ENCODE measurements around the gene MDC1. TPM values are rescaled to one million over a fixed set of nuclear protein-coding genes. Genes with fewer than 3 reads are reported as not detected.
A peak's percentile ranks its signal among the peaks of the same experiment; 100 is the strongest.

Gene MDC1
- total RNA-seq, 1 donor from 2014 or later: 5.2 TPM

DNA sequence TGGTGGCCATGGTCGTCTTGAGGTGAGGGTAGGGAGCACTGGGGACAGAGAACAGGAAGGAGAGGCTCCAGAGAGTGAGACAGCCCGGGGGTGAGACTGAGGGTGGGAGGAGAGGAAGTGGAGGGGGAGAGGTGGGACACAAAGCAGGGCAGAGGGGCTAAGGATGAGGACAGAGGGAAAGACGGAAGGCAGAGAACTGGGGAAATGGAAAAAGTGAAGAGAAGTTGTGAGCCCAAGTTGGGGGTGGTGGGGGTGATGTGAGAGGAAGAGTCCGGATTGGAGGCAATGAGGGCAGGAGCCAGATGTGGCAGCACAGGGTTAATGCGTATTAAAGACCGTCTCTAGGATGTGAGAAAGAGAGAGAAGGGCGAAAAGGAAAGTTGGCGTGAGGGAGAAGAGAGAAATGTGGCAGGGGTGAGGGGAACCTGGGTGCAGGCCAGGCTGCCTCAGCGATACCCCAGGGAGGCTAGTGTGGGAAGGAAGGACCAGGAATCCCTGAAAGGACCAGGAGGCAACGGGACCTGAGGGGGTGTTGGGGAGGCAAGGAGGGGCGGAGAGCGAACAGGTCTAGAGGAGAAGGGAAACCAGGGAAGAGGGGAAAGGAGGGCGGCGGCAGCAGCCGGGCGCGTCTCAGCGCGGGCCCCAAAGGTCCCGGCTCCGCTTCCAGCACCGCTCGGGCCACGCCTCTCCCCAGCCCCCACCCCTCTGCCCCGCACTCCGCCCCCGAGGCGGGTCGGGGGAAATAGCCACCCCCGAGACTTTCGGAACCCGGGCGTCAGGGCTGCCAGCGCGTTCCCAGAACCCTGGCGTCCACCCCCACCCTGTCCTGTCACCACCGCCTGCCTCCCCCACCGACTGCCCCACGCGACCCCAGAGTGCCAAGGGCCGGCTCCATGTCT lies 30.8 kb downstream of the MDC1 start, which contains the start of gene PPP1R18:
Gene PPP1R18 (minus strand): TSS at position 637 of the 899 bp plus-strand sequence. CDS start 627 bp downstream, at position 10.
- Histone ChIP-seq H3K4me3 (ENCODE audit: low read length in 3 of 3) (peak within 1 kb of the TSS; percentile 89 to 92 (median 91)), H3K36me3 (ENCODE audit: control insufficient read depth in 3 of 3, insufficient read depth in 3 of 3, low read length in 3 of 3) (peaks cover 0 to 2% (median 0%) of the 10 kb centered on the region in 3 donors), H3K4me1 (ENCODE audit: control insufficient read depth in 3 of 3, insufficient read depth in 3 of 3, low read length in 3 of 3) (peaks cover 55 to 75% (median 58%) of the 10 kb centered on the region in 3 donors), H3K27ac (ENCODE audit: low read depth, low read length) (peak within 1 kb of the TSS; percentile 99), H3K27me3 (ENCODE audit: control insufficient read depth in 3 of 3, insufficient read depth in 3 of 3, low read length in 3 of 3) (no peaks in the 10 kb centered on the region), H3K9me3 (ENCODE audit: control insufficient read depth in 3 of 3, low read length in 3 of 3) (no peaks in the 10 kb centered on the region), H3K9ac (ENCODE audit: low read depth in 1 of 3, low read length in 3 of 3) (peak within 1 kb of the TSS; percentile 92 to 94 (median 94))

DNA sequence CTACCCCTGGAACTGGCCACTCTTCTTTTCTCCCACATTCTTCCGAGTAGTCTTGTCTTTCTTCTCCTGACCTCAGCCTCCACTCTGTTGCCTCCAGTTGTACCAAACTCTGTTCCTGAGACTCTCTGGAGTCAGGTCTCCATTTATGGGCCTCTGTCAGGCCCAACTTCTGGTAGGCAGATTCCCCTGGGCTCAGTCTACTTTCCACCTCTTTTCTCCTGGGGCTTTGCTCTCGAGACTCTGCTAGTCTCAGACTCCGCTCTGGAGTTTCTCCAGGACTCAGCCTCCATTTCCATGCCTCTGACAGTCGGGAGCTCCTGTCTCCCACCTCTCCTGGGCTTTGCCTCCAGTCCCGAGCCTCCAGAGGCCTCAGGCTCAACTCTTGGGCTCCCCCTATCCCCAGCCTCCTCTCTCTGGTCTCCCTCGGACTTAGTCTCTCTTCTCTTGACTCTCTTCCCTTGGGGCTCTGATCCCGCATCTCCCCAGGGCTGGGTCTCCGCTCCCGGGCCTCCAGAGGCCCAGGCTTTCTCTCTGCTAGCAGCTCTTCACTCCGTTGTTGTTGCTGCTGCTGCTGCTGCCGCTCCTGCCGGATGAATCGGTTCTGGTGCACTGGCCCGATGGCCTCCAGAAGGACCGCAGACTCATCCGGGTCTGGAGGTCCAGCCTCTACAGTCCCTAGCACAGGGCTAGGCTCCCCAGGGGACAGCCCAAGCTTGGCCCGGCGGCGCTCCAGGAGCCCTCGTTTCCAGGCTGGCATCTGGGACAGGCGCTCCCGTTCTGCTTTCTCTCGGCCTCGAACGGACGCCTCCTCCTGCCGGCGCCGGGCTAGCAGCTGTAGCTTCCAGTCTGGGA lies 31.7 kb downstream of the MDC1 start:
- H3K4me3 ChIP-seq (ENCODE audit: low read length in 3 of 3): peak overlapping the region; percentile 89 to 92 (median 91)
- no peaks in the 10 kb centered on the region for H3K27me3 ChIP-seq (ENCODE audit: control insufficient read depth in 3 of 3, insufficient read depth in 3 of 3, low read length in 3 of 3)
- peaks cover 53 to 77% (median 54%) of the 10 kb centered on the region in 3 donors for H3K4me1 ChIP-seq (ENCODE audit: control insufficient read depth in 3 of 3, insufficient read depth in 3 of 3, low read length in 3 of 3)
- peaks cover 0 to 3% (median 0%) of the 10 kb centered on the region in 3 donors for H3K36me3 ChIP-seq (ENCODE audit: control insufficient read depth in 3 of 3, insufficient read depth in 3 of 3, low read length in 3 of 3)
- peak overlapping the region; percentile 81 to 94 (median 92) for H3K9ac ChIP-seq (ENCODE audit: low read depth in 1 of 3, low read length in 3 of 3)
- H3K9me3 ChIP-seq (ENCODE audit: control insufficient read depth in 3 of 3, low read length in 3 of 3): no peaks in the 10 kb centered on the region
- peak overlapping the region; percentile 99 for H3K27ac ChIP-seq (ENCODE audit: low read depth, low read length)

DNA sequence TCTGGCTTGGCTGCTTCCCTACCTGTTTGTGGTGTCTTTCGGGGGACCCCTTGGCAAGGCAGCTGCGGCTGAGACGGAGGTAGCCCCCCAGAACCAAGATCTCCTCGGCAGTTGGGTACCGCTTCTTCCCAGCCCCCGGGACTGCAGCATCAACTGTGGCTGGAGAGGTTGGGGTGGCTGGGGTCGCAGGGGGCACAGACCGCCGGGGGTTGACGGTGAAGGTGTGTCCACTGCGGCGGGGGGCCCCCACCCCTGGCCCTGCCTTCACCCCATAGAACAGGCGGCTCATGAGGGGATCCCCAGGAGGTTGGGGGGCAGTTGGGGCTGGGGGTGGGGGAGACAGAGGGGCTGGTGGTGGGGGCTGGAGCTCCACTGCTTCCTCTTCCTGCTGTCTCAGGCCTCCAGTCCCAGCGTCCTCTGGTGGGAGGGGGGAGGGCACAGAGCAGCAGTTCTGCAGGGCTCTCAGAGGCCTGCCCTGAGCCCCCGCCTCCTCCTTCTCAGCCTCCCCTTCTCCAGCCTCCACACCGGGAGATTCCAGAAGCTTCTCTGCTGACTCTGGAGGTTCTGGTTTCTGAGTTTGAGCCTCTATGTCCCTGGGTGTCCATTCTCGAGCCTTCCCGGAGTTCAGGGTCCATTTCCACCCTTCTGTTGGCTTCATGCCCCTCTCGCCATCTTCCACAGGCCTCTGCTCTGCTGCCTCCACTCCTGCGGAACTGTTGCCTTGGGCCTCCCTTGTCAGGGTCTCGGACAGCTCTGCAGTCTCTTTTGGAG lies 32.5 kb downstream of the MDC1 start:
- peaks cover 53 to 77% (median 53%) of the 10 kb centered on the region in 3 donors for H3K4me1 ChIP-seq (ENCODE audit: control insufficient read depth in 3 of 3, insufficient read depth in 3 of 3, low read length in 3 of 3)

DNA sequence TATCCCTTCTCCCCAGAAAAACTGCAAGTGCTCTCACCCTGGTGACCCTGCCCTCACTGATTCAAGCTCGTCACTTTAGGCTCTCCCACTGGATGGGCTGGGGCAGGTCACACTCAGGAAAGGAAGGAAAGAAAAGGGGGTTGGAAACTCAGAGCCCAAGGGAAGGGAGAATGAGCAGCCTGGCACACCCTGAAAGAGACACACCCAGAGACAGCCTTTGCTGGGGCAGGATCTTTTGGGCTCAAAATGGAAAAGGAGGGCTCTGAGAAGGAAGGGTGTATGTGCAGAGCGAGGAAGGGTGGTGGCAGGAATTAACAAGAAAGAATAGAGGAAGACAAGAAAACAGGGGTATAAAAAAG lies 33.1 kb downstream of the MDC1 start:
- H3K27ac ChIP-seq (ENCODE audit: low read depth, low read length): peak overlapping the region; percentile 99
- peak overlapping the region; percentile 62 to 79 (median 70) for H3K4me3 ChIP-seq (ENCODE audit: low read length in 3 of 3)
- H3K27me3 ChIP-seq (ENCODE audit: control insufficient read depth in 3 of 3, insufficient read depth in 3 of 3, low read length in 3 of 3): no peaks in the 10 kb centered on the region
- H3K9ac ChIP-seq (ENCODE audit: low read depth in 1 of 3, low read length in 3 of 3): peak overlapping the region; percentile 44 to 72 (median 63)
- H3K36me3 ChIP-seq (ENCODE audit: control insufficient read depth in 3 of 3, insufficient read depth in 3 of 3, low read length in 3 of 3): peaks cover 0 to 5% (median 3%) of the 10 kb centered on the region in 3 donors
- H3K4me1 ChIP-seq (ENCODE audit: control insufficient read depth in 3 of 3, insufficient read depth in 3 of 3, low read length in 3 of 3): peaks cover 50 to 75% (median 50%) of the 10 kb centered on the region in 3 donors
- no peaks in the 10 kb centered on the region for H3K9me3 ChIP-seq (ENCODE audit: control insufficient read depth in 3 of 3, low read length in 3 of 3)

More for the DNA sequence above, 32.5 kb downstream of the MDC1 start:
- H3K4me3 ChIP-seq (ENCODE audit: low read length in 3 of 3): peak overlapping the region; percentile 89 to 92 (median 91)
- no peaks in the 10 kb centered on the region for H3K9me3 ChIP-seq (ENCODE audit: control insufficient read depth in 3 of 3, low read length in 3 of 3)
- H3K27ac ChIP-seq (ENCODE audit: low read depth, low read length): peak overlapping the region; percentile 99
- peaks cover 0 to 5% (median 3%) of the 10 kb centered on the region in 3 donors for H3K36me3 ChIP-seq (ENCODE audit: control insufficient read depth in 3 of 3, insufficient read depth in 3 of 3, low read length in 3 of 3)
- peak overlapping the region; percentile 81 to 94 (median 92) for H3K9ac ChIP-seq (ENCODE audit: low read depth in 1 of 3, low read length in 3 of 3)
- no peaks in the 10 kb centered on the region for H3K27me3 ChIP-seq (ENCODE audit: control insufficient read depth in 3 of 3, insufficient read depth in 3 of 3, low read length in 3 of 3)

DNA sequence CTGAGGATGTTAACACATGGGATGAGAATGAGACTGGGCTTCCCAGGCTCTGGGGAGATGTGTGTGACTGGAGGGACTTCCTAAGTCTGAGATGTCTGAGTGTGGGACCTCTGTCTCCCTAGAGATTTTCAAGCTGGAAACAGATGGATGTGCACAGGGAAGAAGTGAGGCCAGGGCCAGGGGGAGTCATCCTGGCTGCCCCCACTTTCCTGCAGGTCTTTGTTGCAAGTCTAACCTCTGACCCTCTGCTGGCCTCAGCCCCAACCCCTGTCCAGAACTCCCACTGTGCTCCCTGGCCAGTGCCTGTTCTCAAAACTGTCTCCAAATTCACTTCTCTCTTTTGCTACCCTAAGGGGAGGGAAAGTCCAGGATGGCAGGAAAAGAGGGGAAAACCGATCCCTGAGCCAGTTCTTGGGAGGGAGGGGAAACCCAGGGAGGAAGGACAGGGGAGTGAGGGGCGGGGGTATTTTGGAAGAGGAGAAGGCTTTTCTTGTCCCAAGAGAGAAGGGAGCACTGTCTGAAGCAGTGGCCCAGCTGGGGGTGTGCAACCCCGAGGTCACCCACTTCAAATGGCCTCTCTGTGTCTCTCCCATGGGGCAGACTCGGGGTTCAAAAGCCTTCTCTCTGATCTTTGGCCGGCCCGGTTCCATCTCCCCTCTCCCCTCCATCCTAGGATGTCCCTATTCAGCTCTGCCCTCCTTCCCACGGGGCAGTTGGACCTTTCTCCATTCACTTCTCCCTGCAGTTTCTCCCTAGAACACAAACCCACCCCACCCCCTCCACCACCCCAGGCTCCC lies 33.7 kb downstream of the MDC1 start:
- no peaks in the 10 kb centered on the region for H3K9me3 ChIP-seq (ENCODE audit: control insufficient read depth in 3 of 3, low read length in 3 of 3)
- peak overlapping the region; percentile 99 for H3K27ac ChIP-seq (ENCODE audit: low read depth, low read length)
- peak overlapping the region; percentile 63 to 74 (median 69) for H3K9ac ChIP-seq (ENCODE audit: low read depth in 1 of 3, low read length in 3 of 3)
- no peaks in the 10 kb centered on the region for H3K27me3 ChIP-seq (ENCODE audit: control insufficient read depth in 3 of 3, insufficient read depth in 3 of 3, low read length in 3 of 3)
- H3K36me3 ChIP-seq (ENCODE audit: control insufficient read depth in 3 of 3, insufficient read depth in 3 of 3, low read length in 3 of 3): peaks cover 0 to 5% (median 3%) of the 10 kb centered on the region in 3 donors
- H3K4me3 ChIP-seq (ENCODE audit: low read length in 3 of 3): peak overlapping the region; percentile 62 to 79 (median 70)
- peaks cover 44 to 72% (median 44%) of the 10 kb centered on the region in 3 donors for H3K4me1 ChIP-seq (ENCODE audit: control insufficient read depth in 3 of 3, insufficient read depth in 3 of 3, low read length in 3 of 3)

DNA sequence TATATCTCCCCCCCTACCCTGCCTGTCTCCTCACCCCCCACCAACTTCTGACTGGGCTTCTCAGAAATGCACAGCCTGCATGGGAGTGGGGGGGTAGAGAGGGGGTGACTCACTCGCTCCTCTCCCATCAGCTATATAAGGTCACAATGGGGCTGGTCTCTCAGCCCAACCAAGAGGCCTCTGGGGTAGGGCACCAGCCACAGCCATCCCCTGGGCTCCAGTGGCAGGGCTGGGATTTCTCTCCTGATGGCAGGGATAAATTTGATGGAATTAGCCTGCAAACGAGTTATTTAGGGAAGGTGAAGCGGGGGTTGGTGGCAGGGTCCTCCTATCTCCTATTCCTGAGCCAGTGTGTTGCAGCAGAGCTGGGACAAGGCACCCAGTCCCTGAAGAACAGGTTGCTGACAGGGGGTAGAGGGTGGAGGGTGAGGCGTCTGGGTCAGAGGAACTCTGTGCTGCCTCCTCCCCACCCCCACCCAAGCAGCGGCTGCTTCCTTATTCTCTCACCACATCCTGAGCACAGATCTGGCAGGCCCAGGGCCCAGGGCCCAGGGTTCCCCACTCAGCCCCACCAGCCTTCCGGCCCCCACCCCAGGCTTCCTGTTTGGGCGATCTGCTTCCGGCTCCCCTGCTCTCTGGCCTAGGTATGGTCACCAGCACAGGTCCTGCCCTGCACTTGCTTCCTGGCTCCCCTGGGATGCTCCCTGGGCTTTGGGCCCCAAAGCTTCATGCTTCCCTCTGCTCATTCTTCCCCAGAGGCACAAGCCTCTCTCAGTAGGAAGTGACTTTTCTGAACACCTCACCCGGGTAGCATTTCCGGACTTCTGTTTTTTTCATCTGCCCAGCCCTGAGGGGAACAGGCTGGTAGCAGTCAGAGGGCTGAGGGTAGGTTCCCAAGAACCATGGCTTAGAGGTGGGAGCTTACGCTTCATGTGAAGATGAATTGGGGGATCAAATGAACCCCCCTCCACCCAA lies 34.7 kb downstream of the MDC1 start:
- no peaks in the 10 kb centered on the region for H3K27me3 ChIP-seq (ENCODE audit: control insufficient read depth in 3 of 3, insufficient read depth in 3 of 3, low read length in 3 of 3)
- H3K4me1 ChIP-seq (ENCODE audit: control insufficient read depth in 3 of 3, insufficient read depth in 3 of 3, low read length in 3 of 3): peaks cover 35 to 63% (median 35%) of the 10 kb centered on the region in 3 donors
- peaks cover 0 to 7% (median 5%) of the 10 kb centered on the region in 3 donors for H3K36me3 ChIP-seq (ENCODE audit: control insufficient read depth in 3 of 3, insufficient read depth in 3 of 3, low read length in 3 of 3)
- H3K9me3 ChIP-seq (ENCODE audit: control insufficient read depth in 3 of 3, low read length in 3 of 3): no peaks in the 10 kb centered on the region
- peak overlapping the region; percentile 63 to 74 (median 69) for H3K9ac ChIP-seq (ENCODE audit: low read depth in 1 of 3, low read length in 3 of 3)
- H3K4me3 ChIP-seq (ENCODE audit: low read length in 3 of 3): peak overlapping the region; percentile 62 to 79 (median 70)
- peak overlapping the region; percentile 99 for H3K27ac ChIP-seq (ENCODE audit: low read depth, low read length)

DNA sequence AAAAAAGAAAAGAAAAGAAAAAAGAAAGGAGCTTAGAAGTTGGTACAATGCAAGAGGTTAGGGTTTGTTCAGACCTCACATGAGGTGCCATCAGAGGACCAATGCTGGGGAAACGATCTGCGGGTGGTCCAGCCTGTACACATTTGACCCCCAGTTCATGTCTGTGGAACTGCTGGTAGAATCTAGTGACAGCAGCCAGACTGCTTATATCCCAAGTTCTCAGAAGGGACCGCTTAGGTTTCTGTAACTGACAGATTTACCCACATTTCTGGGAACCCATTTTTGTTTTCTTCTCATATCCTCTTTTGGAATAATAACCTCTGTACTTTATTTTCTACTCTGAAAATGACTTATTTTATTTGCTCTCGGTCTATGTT lies 35.3 kb downstream of the MDC1 start:
- Histone ChIP-seq H3K9me3 (ENCODE audit: control insufficient read depth in 3 of 3, low read length in 3 of 3) (no peaks in the 10 kb centered on the region), H3K27me3 (ENCODE audit: control insufficient read depth in 3 of 3, insufficient read depth in 3 of 3, low read length in 3 of 3) (no peaks in the 10 kb centered on the region), H3K4me3 (ENCODE audit: low read length in 3 of 3) (peak overlapping the region; percentile 29 to 62 (median 54)), H3K36me3 (ENCODE audit: control insufficient read depth in 3 of 3, insufficient read depth in 3 of 3, low read length in 3 of 3) (peaks cover 7 to 12% (median 10%) of the 10 kb centered on the region in 3 donors), H3K4me1 (ENCODE audit: control insufficient read depth in 3 of 3, insufficient read depth in 3 of 3, low read length in 3 of 3) (peaks cover 35 to 60% (median 35%) of the 10 kb centered on the region in 3 donors), H3K9ac (ENCODE audit: low read depth in 1 of 3, low read length in 3 of 3) (peak overlapping the region in 2 of 3 donors; percentile 63), H3K27ac (ENCODE audit: low read depth, low read length) (peak overlapping the region; percentile 99)
